Measurements from ENCODE around the gene MTCL1. TPM values are rescaled to one million over a fixed set of nuclear protein-coding genes. Genes with fewer than 3 reads are reported as not detected.

Gene MTCL1
- total and polyA plus RNA-seq, 10 donors: 1.6 to 7.5 (median 3.9) TPM

DNA sequence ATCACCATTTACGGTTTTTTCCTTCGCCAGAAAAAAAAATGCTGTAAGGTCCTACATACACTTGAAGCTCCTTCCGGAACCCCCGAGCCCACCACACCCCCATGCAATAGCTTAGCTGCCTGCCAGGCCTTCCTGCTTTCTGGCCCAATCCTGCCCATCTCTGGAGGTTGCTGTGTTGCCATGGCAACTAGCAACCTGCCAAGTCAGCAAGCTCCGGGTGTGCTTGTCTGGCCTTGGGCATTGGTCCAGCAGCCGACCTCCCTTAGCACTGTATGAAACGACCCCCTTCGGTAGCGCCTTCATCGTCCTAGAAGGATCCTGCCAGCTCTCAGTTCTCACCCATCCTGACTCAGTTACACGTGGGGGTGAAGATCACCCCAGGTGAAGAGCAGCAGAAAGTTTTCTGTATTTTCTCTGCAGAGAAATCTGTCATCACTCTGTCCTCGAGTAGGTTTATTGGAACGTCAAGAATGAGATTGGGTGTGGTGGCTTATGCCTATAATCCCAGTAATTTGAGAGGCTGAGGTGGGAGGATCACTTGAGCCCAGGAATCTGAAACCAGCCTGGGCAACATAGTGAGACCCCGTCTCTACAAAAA, 47.4 kb upstream of the MTCL1 start:
- peaks cover 0 to 13% (median 6%) of the 10 kb centered on the region in 6 donors for H3K4me1 ChIP-seq
- intact Hi-C loops (cut with DNase I; ENCODE audit: low total_unique reads): loop anchor here (2.0 kb wide), 1 partner anchor 329 kb away; no protein-coding TSS in a partner anchor
- H3K36me3 ChIP-seq: no peaks in the 10 kb centered on the region
- peaks cover 0 to 14% (median 0%) of the 10 kb centered on the region in 7 donors for H3K27me3 ChIP-seq (replicated peaks in 1 of 7)
- WGBS, 5 donors: 51 to 73% (median 65%) methylated on average over 14 of the region's 14 CpGs
- H3K9me3 ChIP-seq: no peaks in the 10 kb centered on the region
- no peak overlapping the region for H3K27ac ChIP-seq
- DNase-seq: no peak
- TF ChIP-seq POLR2AphosphoS5 (IDR thresholded peaks at IDR 0.05) (no peak), POLR2A (IDR thresholded peaks at IDR 0.05) (no peak), CTCF (IDR thresholded peaks at IDR 0.05 in 8 of 11, conservative IDR thresholded peaks at IDR 0.05 in 3 of 11) (no peak)
- H3K4me3 ChIP-seq: no peak overlapping the region

GRCh38 chr18:8658858-8659485, 46.4 kb upstream of the MTCL1 start:
- no peaks in the 10 kb centered on the region for H3K9me3 ChIP-seq
- WGBS, 5 donors: 88 to 94% (median 91%) methylated on average over 24 to 31 of the region's 31 CpGs
- peaks cover 0 to 19% (median 0%) of the 10 kb centered on the region in 7 donors for H3K27me3 ChIP-seq (replicated peaks in 1 of 7)
- no peaks in the 10 kb centered on the region for H3K36me3 ChIP-seq
- peaks cover 0 to 13% (median 6%) of the 10 kb centered on the region in 6 donors for H3K4me1 ChIP-seq
- no peak for DNase-seq
- intact Hi-C loops (cut with DNase I; ENCODE audit: low total_unique reads): no loop called here
- H3K27ac ChIP-seq: no peak overlapping the region
- TF ChIP-seq POLR2AphosphoS5 (IDR thresholded peaks at IDR 0.05) (no peak), CTCF (IDR thresholded peaks at IDR 0.05 in 8 of 11, conservative IDR thresholded peaks at IDR 0.05 in 3 of 11) (no peak), POLR2A (IDR thresholded peaks at IDR 0.05) (no peak)
- no peak overlapping the region for H3K4me3 ChIP-seq

DNA sequence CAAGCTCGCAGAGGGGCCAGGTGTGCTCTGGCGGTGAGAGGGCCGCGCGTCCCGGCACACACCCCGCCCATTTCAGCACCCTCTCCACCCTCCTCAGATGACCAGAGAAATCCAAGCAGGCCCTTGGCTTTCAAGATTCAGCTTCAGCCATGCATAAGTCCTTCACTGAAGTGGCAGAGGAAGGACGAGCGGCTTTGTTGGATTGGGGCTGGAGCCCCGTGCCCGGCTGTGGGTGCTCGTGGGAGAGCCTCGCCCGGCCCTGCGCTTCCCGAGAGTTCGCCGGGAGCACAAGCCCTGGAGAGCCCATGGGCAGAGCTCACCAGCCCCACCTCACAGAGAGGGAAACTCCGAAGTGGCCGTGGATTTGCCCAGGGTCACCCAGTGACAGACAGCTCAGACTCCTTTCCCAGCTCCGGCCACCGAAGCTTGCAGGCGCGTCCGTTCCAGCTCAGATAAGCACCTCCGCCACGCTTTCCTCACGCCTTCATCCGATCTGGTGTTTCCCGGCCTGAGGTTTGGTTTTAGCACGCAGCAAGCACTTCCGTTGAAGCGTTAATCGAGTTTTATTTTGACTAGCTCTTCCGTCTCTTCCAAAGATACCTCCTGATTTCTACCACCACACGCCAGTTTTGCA, 45.6 kb upstream of the MTCL1 start:
- Histone ChIP-seq H3K36me3 (no peaks in the 10 kb centered on the region), H3K9me3 (no peaks in the 10 kb centered on the region), H3K27ac (no peak overlapping the region), H3K27me3 (replicated peaks in 1 of 7) (peaks cover 0 to 19% (median 0%) of the 10 kb centered on the region in 7 donors), H3K4me1 (peaks cover 0 to 13% (median 6%) of the 10 kb centered on the region in 6 donors), H3K4me3 (no peak overlapping the region)
- WGBS, 5 donors: 88 to 95% (median 92%) methylated on average over 29 to 36 of the region's 36 CpGs
- no peak for DNase-seq
- intact Hi-C loops (cut with DNase I; ENCODE audit: low total_unique reads): no loop called here
- TF ChIP-seq CTCF (IDR thresholded peaks at IDR 0.05 in 8 of 11, conservative IDR thresholded peaks at IDR 0.05 in 3 of 11) (no peak), POLR2AphosphoS5 (IDR thresholded peaks at IDR 0.05) (no peak), POLR2A (IDR thresholded peaks at IDR 0.05) (no peak)

GRCh38 chr18:8660316-8660715, 45.0 kb upstream of the MTCL1 start:
- intact Hi-C loops (cut with DNase I; ENCODE audit: low total_unique reads): no loop called here
- Histone ChIP-seq H3K9me3 (no peaks in the 10 kb centered on the region), H3K36me3 (no peaks in the 10 kb centered on the region), H3K4me1 (peaks cover 0 to 13% (median 6%) of the 10 kb centered on the region in 6 donors), H3K4me3 (no peak overlapping the region), H3K27ac (no peak overlapping the region), H3K27me3 (replicated peaks in 1 of 7) (peaks cover 0 to 19% (median 0%) of the 10 kb centered on the region in 7 donors)
- 76 to 90% (median 84%) methylated on average over 5 of the region's 5 CpGs for WGBS, 5 donors
- no peak for DNase-seq
- TF ChIP-seq POLR2A (IDR thresholded peaks at IDR 0.05): no peak
- TF ChIP-seq POLR2AphosphoS5 (IDR thresholded peaks at IDR 0.05): no peak
- TF ChIP-seq CTCF (IDR thresholded peaks at IDR 0.05 in 8 of 11, conservative IDR thresholded peaks at IDR 0.05 in 3 of 11): no peak
